A673 (cell line): ENCODE data around the gene NEMF. TPM values are rescaled to one million over a fixed set of nuclear protein-coding genes. Genes with fewer than 3 reads are reported as not detected.
"Not testable (repeated sequence)": the region's sequence is repeated elsewhere in the genome, so short reads cannot be mapped to it uniquely, and the experiment has no call there.

Experiments
- BruUV-seq: library from RNA; stranded (reverse); fragments of 400-500 nt; replicated peaks from 2 replicates; lab custom pipeline; 2021; lab: Mats Ljungman, UMichigan
- CTCF ChIA-PET: fragments of 300-600 bp; sonication (Branson Sonifier 250); formaldehyde crosslinking; loops from one replicate; lab custom pipeline; 2022; ENCODE audit warnings: antibody characterized with exemption; lab: Charles Lee
- POLR2A ChIA-PET: fragments of 300-600 bp; sonication (Branson Sonifier 250); formaldehyde crosslinking; loops from one replicate; lab custom pipeline; 2022; ENCODE audit warnings: antibody characterized with exemption; ENCODE audit not compliant: low non-redundant PET; lab: Charles Lee
- DNase-seq: peaks from one replicate; pipeline ENCODE4 v3.0.0-alpha.2; 2015; ENCODE audit warnings: low spot score
- H3K27ac ChIP-seq: fragments of 200-600 bp; sonication (generic); 2 replicates; pipeline ENCODE4 v1.5.1; 2016; ENCODE audit warnings: mixed run types, low read depth, mild to moderate bottlenecking, mixed read lengths, antibody characterized with exemption, low read length; ENCODE audit not compliant: poor library complexity, severe bottlenecking
- H3K27me3 ChIP-seq: fragments of 200-600 bp; sonication (generic); replicated peaks from 2 replicates; pipeline ENCODE4 v1.6.1; 2017; ENCODE audit warnings: mixed run types, low read depth, mild to moderate bottlenecking, mixed read lengths, antibody characterized with exemption, low read length; ENCODE audit not compliant: insufficient read depth, poor library complexity
- H3K36me3 ChIP-seq: fragments of 200-600 bp; sonication (generic); 2 replicates; pipeline ENCODE4 v1.6.1; 2016; ENCODE audit warnings: mixed run types, mild to moderate bottlenecking, mixed read lengths, antibody characterized with exemption, low read length; ENCODE audit not compliant: insufficient read depth, poor library complexity, severe bottlenecking
- H3K4me1 ChIP-seq: fragments of 200-600 bp; sonication (generic); 2 replicates; pipeline ENCODE4 v1.6.1; 2017; ENCODE audit warnings: mixed run types, mild to moderate bottlenecking, mixed read lengths, antibody characterized with exemption, low read length; ENCODE audit not compliant: insufficient read depth, poor library complexity, severe bottlenecking
- H3K4me3 ChIP-seq: fragments of 200-600 bp; sonication (generic); 2 replicates; pipeline ENCODE4 v1.5.1; 2016; ENCODE audit warnings: low read depth, mixed run types, mild to moderate bottlenecking, mixed read lengths, low read length; ENCODE audit not compliant: poor library complexity, severe bottlenecking
- H3K9me3 ChIP-seq: fragments of 200-600 bp; sonication (generic); 2 replicates; pipeline ENCODE4 v1.6.1; 2016; ENCODE audit warnings: mixed run types, low read depth, mild to moderate bottlenecking, mixed read lengths, antibody characterized with exemption, low read length; ENCODE audit not compliant: poor library complexity, severe bottlenecking
- EZH2 ChIP-seq: fragments of 200-600 bp; sonication (generic); IDR thresholded peaks from 2 replicates; pipeline ENCODE4 v1.6.1; 2017; ENCODE audit warnings: borderline replicate concordance, low read depth, mild to moderate bottlenecking, mixed read lengths, antibody characterized with exemption, low read length; ENCODE audit not compliant: poor library complexity, severe bottlenecking
- intact Hi-C: fragments of 100-400 bp; cut with micrococcal nuclease; formaldehyde crosslinking; loops from one replicate; pipeline ENCODE4 v1.10.0; 2022; ENCODE audit not compliant: unreplicated experiment
- total RNA-seq: library from RNA; stranded (reverse); gene quantifications from 2 replicates; pipeline ENCODE4 v1.2.3, GENCODE V29; 2021
- TF ChIP-seq, protein P1 (sequence below): fragments of 300-800, 200-600 bp; sonication (generic); conservative IDR thresholded peaks from 2 replicates; pipeline ENCODE4 v1.5.1; 2017; ENCODE audit warnings: low read depth, mild to moderate bottlenecking, antibody characterized with exemption, low read length, moderate library complexity, mixed read lengths

The NEMF gene
- total RNA-seq, 1 experiment from 2014 or later: 77.5 TPM

- peaks cover 80% of the 10 kb centered on the region for H3K36me3 ChIP-seq
- intact Hi-C loops: no loop called here
- H3K4me1 ChIP-seq: no peaks in the 10 kb centered on the region
- CTCF ChIA-PET: no interaction called here
- POLR2A ChIA-PET: no interaction called here
- no peak overlapping the region for H3K4me3 ChIP-seq
- BruUV-seq: no TSS peak
- H3K27ac ChIP-seq: no peak overlapping the region
- TF ChIP-seq, protein P1, sequence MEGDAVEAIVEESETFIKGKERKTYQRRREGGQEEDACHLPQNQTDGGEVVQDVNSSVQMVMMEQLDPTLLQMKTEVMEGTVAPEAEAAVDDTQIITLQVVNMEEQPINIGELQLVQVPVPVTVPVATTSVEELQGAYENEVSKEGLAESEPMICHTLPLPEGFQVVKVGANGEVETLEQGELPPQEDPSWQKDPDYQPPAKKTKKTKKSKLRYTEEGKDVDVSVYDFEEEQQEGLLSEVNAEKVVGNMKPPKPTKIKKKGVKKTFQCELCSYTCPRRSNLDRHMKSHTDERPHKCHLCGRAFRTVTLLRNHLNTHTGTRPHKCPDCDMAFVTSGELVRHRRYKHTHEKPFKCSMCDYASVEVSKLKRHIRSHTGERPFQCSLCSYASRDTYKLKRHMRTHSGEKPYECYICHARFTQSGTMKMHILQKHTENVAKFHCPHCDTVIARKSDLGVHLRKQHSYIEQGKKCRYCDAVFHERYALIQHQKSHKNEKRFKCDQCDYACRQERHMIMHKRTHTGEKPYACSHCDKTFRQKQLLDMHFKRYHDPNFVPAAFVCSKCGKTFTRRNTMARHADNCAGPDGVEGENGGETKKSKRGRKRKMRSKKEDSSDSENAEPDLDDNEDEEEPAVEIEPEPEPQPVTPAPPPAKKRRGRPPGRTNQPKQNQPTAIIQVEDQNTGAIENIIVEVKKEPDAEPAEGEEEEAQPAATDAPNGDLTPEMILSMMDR: no peak
- no peak for TF ChIP-seq EZH2
- H3K27me3 ChIP-seq: no peaks in the 10 kb centered on the region
- DNase-seq: no peak
- no peaks in the 10 kb centered on the region for H3K9me3 ChIP-seq
Observed at GRCh38 chr14:49778421-49778820, 74.2 kb downstream of the NEMF start.

DNA sequence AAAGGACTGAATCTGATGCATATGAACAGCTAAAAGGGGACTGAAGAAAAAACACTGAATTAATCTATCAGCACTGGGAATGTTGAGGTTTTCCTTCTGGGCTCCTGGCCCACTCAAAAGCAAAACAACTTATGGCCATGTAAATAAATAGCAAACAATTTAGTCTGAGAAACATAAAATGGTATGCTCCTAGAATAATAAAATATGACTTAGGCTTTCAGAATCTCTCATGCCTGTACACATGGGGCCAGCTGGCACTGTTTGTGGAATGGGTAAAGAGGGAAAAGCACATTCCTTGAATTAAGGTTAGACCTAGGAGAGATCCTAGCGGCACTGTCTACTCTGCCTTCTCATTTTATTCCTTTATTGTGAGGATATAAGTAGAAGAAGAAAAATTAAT, 78.5 kb downstream of the NEMF start:
- DNase-seq: no peak
- H3K4me3 ChIP-seq: no peak overlapping the region
- TF ChIP-seq, protein P1: no peak
- TF ChIP-seq EZH2: no peak
- BruUV-seq: no TSS peak
- no peaks in the 10 kb centered on the region for H3K27me3 ChIP-seq
- H3K27ac ChIP-seq: no peak overlapping the region
- no peaks in the 10 kb centered on the region for H3K4me1 ChIP-seq
- peaks cover 41% of the 10 kb centered on the region for H3K36me3 ChIP-seq
- H3K9me3 ChIP-seq: no peaks in the 10 kb centered on the region
- POLR2A ChIA-PET: no interaction called here
- CTCF ChIA-PET: no interaction called here
- intact Hi-C loops: no loop called here

GRCh38 chr14:49771691-49772090, 80.9 kb downstream of the NEMF start:
- CTCF ChIA-PET, intact Hi-C loops, H3K27me3 ChIP-seq, H3K27ac ChIP-seq, BruUV-seq, H3K9me3 ChIP-seq, H3K4me1 ChIP-seq, POLR2A ChIA-PET, DNase-seq, H3K4me3 ChIP-seq: not testable (repeated sequence)
- peaks cover 25% of the 10 kb centered on the region for H3K36me3 ChIP-seq

DNA sequence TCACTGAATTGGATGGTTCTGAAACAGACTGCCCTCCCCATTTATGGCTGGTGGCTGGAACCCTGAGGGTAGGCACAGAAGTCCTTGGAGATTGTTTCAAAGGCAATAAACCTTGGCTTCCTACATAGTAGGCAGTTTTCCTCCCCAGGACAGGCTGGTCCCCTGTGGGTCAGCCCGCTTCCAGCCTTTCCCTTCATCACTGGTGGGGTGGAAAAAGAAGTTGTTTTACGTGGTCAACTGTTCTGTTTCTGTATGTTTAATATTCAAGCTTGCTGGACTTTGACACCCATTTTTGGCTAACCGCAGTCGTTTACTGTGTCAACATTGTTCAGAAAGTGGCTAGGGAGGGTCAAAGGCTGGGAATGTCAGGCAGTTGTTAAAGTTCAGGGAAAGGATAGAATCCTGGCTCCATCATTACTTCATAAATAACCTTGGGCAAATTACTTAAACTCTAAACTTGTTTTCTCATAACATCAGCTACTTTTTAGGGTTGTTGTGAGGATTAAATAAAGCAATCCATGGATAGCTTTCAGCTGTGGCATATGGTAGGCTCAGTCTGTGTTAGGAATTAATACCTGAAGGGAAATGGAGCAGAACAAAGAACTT, 82.3 kb downstream of the NEMF start:
- CTCF ChIA-PET: interaction anchor here (0.6 to 1.2 kb wide), 2 partner anchors 84 to 136 kb away, joined by 3 read pairs; no protein-coding TSS in a partner anchor
- no TSS peak for BruUV-seq
- peaks cover 16% of the 10 kb centered on the region for H3K36me3 ChIP-seq
- intact Hi-C loops: no loop called here
- POLR2A ChIA-PET: no interaction called here
- H3K27ac ChIP-seq: peak overlapping the region; percentile 98
- H3K4me3 ChIP-seq: peak overlapping the region; percentile 99
- H3K4me1 ChIP-seq: no peaks in the 10 kb centered on the region
- TF ChIP-seq, protein P1: no peak
- TF ChIP-seq EZH2: no peak
- DNase-seq: no peak
- H3K9me3 ChIP-seq: no peaks in the 10 kb centered on the region
- no peaks in the 10 kb centered on the region for H3K27me3 ChIP-seq
